ENCODE data around the gene CZIB.

DNA sequence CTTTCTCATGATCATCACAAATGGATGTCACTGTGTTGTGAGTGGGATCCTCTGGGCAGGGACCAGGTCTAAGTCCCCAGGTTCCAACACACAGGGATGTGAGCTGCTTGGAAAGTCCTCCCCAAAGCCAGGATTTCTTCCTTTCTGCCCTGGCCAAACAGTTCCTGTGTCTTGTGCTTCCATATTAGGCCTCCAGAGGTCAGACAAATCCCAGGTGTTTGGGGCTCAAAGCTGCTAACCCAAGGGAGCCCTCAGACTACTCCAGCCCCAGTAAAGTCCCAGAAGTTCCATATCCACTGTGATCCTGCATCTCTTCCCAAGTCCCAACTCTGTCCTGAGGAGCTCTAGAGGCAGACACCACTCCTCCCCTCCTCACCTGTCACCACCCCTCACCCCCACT is 45.6 kb upstream of the CZIB start:
- TF ChIP-seq, protein P1, sequence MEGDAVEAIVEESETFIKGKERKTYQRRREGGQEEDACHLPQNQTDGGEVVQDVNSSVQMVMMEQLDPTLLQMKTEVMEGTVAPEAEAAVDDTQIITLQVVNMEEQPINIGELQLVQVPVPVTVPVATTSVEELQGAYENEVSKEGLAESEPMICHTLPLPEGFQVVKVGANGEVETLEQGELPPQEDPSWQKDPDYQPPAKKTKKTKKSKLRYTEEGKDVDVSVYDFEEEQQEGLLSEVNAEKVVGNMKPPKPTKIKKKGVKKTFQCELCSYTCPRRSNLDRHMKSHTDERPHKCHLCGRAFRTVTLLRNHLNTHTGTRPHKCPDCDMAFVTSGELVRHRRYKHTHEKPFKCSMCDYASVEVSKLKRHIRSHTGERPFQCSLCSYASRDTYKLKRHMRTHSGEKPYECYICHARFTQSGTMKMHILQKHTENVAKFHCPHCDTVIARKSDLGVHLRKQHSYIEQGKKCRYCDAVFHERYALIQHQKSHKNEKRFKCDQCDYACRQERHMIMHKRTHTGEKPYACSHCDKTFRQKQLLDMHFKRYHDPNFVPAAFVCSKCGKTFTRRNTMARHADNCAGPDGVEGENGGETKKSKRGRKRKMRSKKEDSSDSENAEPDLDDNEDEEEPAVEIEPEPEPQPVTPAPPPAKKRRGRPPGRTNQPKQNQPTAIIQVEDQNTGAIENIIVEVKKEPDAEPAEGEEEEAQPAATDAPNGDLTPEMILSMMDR (IDR thresholded peaks at IDR 0.05 in 2 of 3, conservative IDR thresholded peaks at IDR 0.05 in 1 of 3; ENCODE audit: borderline replicate concordance in 1 of 3, insufficient read depth in 1 of 3, low read depth in 2 of 3, low read length in 2 of 3), result peak; percentile 26 to 47 (median 43); a peak in 5 of 6 replicates
- TF ChIP-seq ZNF274 (IDR thresholded peaks at IDR 0.05; ENCODE audit: low read depth, low read length) (no peak), EZH2 (IDR thresholded peaks at IDR 0.05) (no peak), POLR2AphosphoS5 (IDR thresholded peaks at IDR 0.05; ENCODE audit: low read depth, low read length) (no peak), SIN3A (IDR thresholded peaks at IDR 0.05; ENCODE audit: low read depth) (no peak), SRF (IDR thresholded peaks at IDR 0.05; ENCODE audit: low read depth) (no peak), YY1 (IDR thresholded peaks at IDR 0.05; ENCODE audit: extremely low read depth, insufficient replicate concordance, low read depth, low read length) (no peak), SP1 (IDR thresholded peaks at IDR 0.05; ENCODE audit: low read depth) (no peak), POLR2A (IDR thresholded peaks at IDR 0.05; ENCODE audit: borderline replicate concordance, extremely low read depth, insufficient read depth, insufficient read length) (no peak), FOSL1 (IDR thresholded peaks at IDR 0.05; ENCODE audit: low read depth) (no peak)
- TF ChIP-seq, protein P2, sequence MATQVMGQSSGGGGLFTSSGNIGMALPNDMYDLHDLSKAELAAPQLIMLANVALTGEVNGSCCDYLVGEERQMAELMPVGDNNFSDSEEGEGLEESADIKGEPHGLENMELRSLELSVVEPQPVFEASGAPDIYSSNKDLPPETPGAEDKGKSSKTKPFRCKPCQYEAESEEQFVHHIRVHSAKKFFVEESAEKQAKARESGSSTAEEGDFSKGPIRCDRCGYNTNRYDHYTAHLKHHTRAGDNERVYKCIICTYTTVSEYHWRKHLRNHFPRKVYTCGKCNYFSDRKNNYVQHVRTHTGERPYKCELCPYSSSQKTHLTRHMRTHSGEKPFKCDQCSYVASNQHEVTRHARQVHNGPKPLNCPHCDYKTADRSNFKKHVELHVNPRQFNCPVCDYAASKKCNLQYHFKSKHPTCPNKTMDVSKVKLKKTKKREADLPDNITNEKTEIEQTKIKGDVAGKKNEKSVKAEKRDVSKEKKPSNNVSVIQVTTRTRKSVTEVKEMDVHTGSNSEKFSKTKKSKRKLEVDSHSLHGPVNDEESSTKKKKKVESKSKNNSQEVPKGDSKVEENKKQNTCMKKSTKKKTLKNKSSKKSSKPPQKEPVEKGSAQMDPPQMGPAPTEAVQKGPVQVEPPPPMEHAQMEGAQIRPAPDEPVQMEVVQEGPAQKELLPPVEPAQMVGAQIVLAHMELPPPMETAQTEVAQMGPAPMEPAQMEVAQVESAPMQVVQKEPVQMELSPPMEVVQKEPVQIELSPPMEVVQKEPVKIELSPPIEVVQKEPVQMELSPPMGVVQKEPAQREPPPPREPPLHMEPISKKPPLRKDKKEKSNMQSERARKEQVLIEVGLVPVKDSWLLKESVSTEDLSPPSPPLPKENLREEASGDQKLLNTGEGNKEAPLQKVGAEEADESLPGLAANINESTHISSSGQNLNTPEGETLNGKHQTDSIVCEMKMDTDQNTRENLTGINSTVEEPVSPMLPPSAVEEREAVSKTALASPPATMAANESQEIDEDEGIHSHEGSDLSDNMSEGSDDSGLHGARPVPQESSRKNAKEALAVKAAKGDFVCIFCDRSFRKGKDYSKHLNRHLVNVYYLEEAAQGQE (IDR thresholded peaks at IDR 0.05; ENCODE audit: low read depth), result no peak

Measured in HCT116 (cell line).